ENCODE measurements around the gene KANSL2.
"Not testable (repeated sequence)": the region's sequence is repeated elsewhere in the genome, so short reads cannot be mapped to it uniquely, and the experiment has no call there.

Gene KANSL2

DNA sequence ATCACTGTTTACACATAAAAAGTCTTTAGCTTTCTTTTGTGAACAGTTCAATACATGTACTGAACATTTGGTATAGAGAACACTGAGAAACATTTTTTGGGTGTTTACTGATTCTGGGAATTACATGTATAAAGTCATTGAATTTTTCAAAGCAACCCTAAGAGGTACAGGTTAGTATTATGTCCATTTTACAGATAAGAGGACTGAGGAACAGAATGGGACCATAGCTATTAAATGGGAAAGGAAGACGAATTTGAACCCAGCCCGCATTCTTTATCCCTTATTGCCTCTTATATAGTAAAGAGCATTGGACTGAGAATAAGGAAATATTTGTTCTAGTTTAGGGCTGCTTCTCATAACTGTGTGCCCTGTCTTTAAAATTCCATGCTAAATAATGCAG is 889 bp upstream of the KANSL2 start:
- no peak for DNase-seq

GRCh38 chr12:48682533-48682905 is 481 bp upstream of the KANSL2 start:
- not testable (repeated sequence) for DNase-seq

- peak in 1 of 2 experiments; percentile 36 for DNase-seq
Measured at GRCh38 chr12:48681399-48681709, 684 bp downstream of the KANSL2 start.

- no peak for DNase-seq
Measured at GRCh38 chr12:48680861-48681260, 1.2 kb downstream of the KANSL2 start.

GRCh38 chr12:48678551-48679185 is 3.4 kb downstream of the KANSL2 start:
- DNase-seq: no peak

DNA sequence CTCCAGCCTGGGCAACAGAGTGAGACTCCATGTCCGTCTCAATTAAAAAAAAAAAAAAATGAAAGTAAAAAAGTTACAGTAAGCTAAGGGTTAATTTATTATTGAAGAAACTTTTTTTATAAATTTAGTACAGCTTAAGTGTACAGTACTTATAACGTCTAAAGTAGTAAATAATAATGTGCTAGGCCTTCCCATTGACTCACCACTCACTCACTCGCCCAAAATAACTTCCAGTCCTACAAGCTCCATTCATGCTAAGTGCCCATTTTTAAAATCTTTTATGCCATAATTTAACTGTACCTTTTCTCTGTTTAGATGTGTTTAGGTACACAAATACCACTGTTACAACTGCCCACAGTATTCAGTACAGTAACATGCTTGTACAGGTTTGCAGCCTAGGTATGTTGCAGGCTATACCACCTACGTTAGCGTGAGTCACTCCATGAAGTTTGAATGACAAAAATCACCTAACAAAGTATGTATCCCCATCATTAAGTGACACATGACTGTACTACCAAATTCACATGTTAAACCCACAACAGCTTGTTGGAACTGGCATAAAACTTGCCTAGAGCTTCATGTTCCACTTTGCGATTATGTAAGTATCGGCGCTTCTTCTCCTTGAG is 10.7 kb downstream of the KANSL2 start:
- DNase-seq: no peak

DNA sequence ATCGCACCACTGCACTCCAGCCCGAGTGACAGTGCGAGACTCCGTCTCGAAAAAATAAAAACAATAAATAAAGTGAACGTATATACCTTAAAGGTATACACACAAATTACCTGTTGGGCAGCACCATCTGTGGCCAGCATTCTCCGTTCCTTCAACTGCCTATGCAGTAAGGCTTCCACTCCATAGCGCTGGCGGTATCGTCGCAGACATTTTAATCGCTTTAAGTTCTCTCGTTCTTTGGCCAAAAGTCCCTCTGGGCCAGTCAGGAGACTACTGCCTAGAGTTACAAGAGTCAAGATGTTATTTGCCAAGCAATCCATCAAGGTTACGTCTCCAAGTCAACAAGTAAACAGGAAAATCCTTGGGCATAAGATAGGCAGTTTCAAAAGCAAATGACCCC is 13.0 kb downstream of the KANSL2 start:
- DNase-seq: no peak

- DNase-seq: no peak
Measured at GRCh38 chr12:48659863-48660262, 22.2 kb downstream of the KANSL2 start.

- no peak for DNase-seq
Measured at GRCh38 chr12:48651681-48652080, 30.4 kb downstream of the KANSL2 start.

- DNase-seq: not testable (repeated sequence)
Measured at GRCh38 chr12:48645354-48645753, 36.7 kb downstream of the KANSL2 start.

GRCh38 chr12:48643011-48643410 is 39.0 kb downstream of the KANSL2 start:
- DNase-seq: no peak

DNA sequence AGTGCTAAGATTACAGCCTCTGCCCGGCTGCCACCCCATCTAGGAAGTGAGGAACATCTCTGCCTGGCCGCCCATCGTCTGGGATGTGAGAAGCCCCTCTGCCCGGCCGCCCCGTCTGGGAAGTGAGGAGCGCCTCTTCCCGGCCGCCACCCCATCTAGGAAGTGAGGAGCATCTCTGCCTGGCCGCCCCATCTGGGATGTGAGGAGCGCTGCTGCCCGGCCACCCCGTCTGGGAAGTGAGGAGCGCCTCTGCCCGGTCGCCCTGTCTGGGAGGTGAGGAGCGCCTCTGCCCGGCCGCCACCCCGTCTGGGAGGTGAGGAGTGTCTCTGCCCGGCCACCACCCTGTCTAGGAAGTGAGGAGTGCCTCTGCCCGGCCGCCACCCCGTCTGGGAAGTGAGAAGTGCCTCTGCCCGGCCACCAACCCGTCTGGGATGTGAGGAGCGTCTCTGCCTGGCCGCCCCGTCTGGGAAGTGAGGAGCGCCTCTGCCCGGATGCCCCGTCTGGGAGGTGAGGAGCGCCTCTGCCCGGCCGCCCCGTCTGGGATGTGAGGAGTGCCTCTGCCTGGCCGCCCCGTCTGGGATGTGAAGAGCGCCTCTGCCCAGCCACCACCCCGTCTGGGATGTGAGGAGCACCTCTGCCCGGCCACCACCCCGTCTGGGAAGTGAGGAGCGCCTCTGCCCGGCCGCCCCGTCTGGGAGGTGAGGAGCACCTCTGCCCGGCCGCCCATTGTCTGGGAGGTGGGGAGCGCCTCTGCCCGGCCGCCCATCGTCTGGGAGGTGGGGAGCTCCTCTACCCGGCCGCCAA is 40.1 kb downstream of the KANSL2 start:
- DNase-seq: not testable (repeated sequence)

- DNase-seq: no peak
Measured at GRCh38 chr12:48640854-48641253, 41.2 kb downstream of the KANSL2 start.

GRCh38 chr12:48640428-48640827 is 41.6 kb downstream of the KANSL2 start:
- DNase-seq: no peak

- no peak for DNase-seq
Measured at GRCh38 chr12:48631071-48631470, 51.0 kb downstream of the KANSL2 start.

- no peak for DNase-seq
Measured at GRCh38 chr12:48630346-48630745, 51.7 kb downstream of the KANSL2 start.

- DNase-seq: no peak
Measured at GRCh38 chr12:48629541-48629940, 52.5 kb downstream of the KANSL2 start.

DNA sequence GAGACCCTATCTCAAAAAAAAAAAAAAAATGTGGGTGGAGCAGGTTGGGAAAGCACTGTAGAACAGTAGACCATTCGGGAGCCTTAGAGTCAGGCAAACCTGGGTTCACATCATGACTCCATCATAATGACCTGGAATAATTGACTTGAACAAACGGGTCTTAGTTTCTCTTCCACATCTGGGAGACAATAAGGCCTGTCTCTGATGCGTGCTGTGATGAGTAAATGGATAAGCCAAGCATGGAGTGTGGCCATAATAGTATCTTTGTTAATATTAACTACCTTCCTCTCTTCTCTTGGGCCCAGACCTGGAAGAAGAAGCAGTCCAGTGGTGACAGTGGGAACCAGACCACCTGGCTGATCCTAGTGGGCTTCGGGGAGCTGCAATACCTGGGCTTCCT is 54.5 kb downstream of the KANSL2 start:
- DNase-seq: no peak

DNA sequence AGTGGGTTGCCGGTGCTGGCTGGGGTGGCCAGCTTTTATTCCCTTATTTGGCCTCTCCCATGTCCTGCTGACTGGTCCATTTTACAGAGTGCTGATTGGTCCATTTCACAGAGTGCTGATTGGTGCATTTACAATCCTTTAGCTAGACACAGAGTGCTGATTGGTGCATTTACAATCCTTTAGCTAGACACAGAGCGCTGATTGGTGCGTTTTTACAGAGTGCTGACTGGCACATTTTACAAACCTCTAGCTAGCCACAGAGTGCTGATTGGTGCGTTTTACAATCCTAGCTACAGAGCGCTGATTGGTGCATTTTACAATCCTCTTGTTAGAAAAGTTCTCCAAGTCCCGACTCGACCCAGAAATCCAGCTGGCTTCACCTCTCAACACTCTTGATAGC is 59.0 kb downstream of the KANSL2 start:
- DNase-seq: not testable (repeated sequence)

GRCh38 chr12:48618541-48618940 is 63.5 kb downstream of the KANSL2 start:
- DNase-seq: peak; percentile 88 to 89

- no peak for DNase-seq
Measured at GRCh38 chr12:48615681-48616080, 66.4 kb downstream of the KANSL2 start.

DNA sequence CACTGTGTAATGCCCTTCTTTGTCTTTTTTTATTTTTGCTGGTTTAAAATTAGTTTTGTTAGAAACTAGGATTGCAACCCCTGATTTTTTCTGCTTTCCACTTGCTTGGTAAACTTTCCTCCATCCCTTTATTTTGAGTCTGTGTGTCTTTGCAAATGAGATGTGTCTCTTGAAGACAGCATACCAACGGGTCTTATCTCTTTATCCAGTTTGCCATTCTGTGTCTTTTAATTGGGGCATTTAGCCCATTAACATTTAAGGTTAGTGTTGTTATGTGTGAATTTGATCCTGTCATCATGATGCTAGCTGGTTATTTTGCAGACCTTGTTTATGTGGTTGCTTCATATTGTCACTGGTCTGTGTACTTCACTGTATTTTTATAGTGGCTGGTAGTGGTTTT is 68.7 kb downstream of the KANSL2 start:
- no peak for DNase-seq

Data from Kasumi-1 (cell line).